Uterus (tissue), 4 donors: Measurements from ENCODE around the gene MAEA. TPM values are rescaled to one million over a fixed set of nuclear protein-coding genes. Genes with fewer than 3 reads are reported as not detected.
"Not testable (repeated sequence)": the region's sequence is repeated elsewhere in the genome, so short reads cannot be mapped to it uniquely, and the experiment has no call there.

Experiments used
- DNase-seq, 2 donors: peaks; one replicate each; pipeline ENCODE4 v3.0.0-alpha.2; 2019 to 2020
- H3K27ac ChIP-seq, 2 donors: fragments of 200-600 bp; sonication (generic); 1 replicate in 1 of 2; 2 replicates in 1 of 2; pipeline ENCODE4 v1.5.1; 2016 to 2018
- H3K27me3 ChIP-seq, 2 donors: fragments of 200-600 bp; sonication (generic); one replicate each; pipeline ENCODE4 v1.5.1; 2018 to 2019; ENCODE audit warnings: control low read depth in 1 of 2
- H3K36me3 ChIP-seq, 2 donors: fragments of 200-600 bp; sonication (generic); one replicate each; pipeline ENCODE4 v1.5.1; 2019; ENCODE audit warnings: control low read depth in 1 of 2
- H3K4me1 ChIP-seq, 2 donors: fragments of 200-600 bp; sonication (generic); one replicate each; pipeline ENCODE4 v1.5.1; 2018 to 2019; ENCODE audit warnings: control low read depth in 1 of 2
- H3K4me3 ChIP-seq, 2 donors: fragments of 200-600 bp; sonication (generic); 1 replicate in 1 of 2; 2 replicates in 1 of 2; pipeline ENCODE4 v1.5.1; 2018 to 2019; ENCODE audit warnings: mild to moderate bottlenecking in 1 of 2
- H3K9me3 ChIP-seq, 2 donors: fragments of 200-600 bp; sonication (generic); one replicate each; pipeline ENCODE4 v1.5.1; 2019; ENCODE audit warnings: control low read depth in 1 of 2
- POLR2A ChIP-seq, 2 donors: fragments of 450-650 bp; IDR thresholded peaks; one replicate each; pipeline ENCODE4 v1.6.1; 2016; ENCODE audit warnings: antibody characterized with exemption in 2 of 2, mild to moderate bottlenecking in 1 of 2, moderate library complexity in 1 of 2
- intact Hi-C: fragments of 100-400 bp; cut with DNase I; formaldehyde crosslinking; loops from one replicate; pipeline ENCODE4 v1.15.1; 2023; ENCODE audit warnings: low total_unique reads
- total RNA-seq, 4 donors: library from RNA; depleted of rRNA in 3 of 4; stranded (reverse); fragments of >200 nt in 3 of 4; gene quantifications; one replicate each; pipeline versions ENCODE4 v1.1.0 to v1.2.4, GENCODE V29; 2014 to 2023
- TF ChIP-seq, protein P1 (sequence below), 4 experiments: fragments of 200-600 bp in 2 of 4; fragments of 450-650 bp in 2 of 4; sonication (generic) in 2 of 4; IDR thresholded peaks; one replicate each; pipeline ENCODE4 v1.5.1; 2016 to 2019; ENCODE audit warnings: antibody characterized with exemption in 4 of 4, mild to moderate bottlenecking in 2 of 4, moderate library complexity in 1 of 4
- donor health status: DM: yes; HTN: yes; CAD: no.

The MAEA gene
- total RNA-seq, 4 donors from 2014 or later: 32.3 to 70.7 (median 67.8) TPM

- no peaks in the 10 kb centered on the region for H3K27me3 ChIP-seq
- no peaks in the 10 kb centered on the region for H3K36me3 ChIP-seq
- TF ChIP-seq POLR2A (IDR thresholded peaks at IDR 0.05): no peak
- TF ChIP-seq, protein P1, sequence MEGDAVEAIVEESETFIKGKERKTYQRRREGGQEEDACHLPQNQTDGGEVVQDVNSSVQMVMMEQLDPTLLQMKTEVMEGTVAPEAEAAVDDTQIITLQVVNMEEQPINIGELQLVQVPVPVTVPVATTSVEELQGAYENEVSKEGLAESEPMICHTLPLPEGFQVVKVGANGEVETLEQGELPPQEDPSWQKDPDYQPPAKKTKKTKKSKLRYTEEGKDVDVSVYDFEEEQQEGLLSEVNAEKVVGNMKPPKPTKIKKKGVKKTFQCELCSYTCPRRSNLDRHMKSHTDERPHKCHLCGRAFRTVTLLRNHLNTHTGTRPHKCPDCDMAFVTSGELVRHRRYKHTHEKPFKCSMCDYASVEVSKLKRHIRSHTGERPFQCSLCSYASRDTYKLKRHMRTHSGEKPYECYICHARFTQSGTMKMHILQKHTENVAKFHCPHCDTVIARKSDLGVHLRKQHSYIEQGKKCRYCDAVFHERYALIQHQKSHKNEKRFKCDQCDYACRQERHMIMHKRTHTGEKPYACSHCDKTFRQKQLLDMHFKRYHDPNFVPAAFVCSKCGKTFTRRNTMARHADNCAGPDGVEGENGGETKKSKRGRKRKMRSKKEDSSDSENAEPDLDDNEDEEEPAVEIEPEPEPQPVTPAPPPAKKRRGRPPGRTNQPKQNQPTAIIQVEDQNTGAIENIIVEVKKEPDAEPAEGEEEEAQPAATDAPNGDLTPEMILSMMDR (IDR thresholded peaks at IDR 0.05): no peak
- no peaks in the 10 kb centered on the region for H3K9me3 ChIP-seq
- H3K4me1 ChIP-seq: no peaks in the 10 kb centered on the region
- intact Hi-C loops: no loop called here
- no peak overlapping the region for H3K4me3 ChIP-seq
- DNase-seq: no peak
- no peak overlapping the region for H3K27ac ChIP-seq
Observed at GRCh38 chr4:1323280-1323634, 33.6 kb downstream of the MAEA start.

GRCh38 chr4:1323635-1324442 lies 34.1 kb downstream of the MAEA start:
- DNase-seq: no peak
- no peak overlapping the region for H3K4me3 ChIP-seq
- no peaks in the 10 kb centered on the region for H3K27me3 ChIP-seq
- intact Hi-C loops: no loop called here
- no peaks in the 10 kb centered on the region for H3K4me1 ChIP-seq
- no peak overlapping the region for H3K27ac ChIP-seq
- TF ChIP-seq POLR2A (IDR thresholded peaks at IDR 0.05): no peak
- TF ChIP-seq, protein P1 (IDR thresholded peaks at IDR 0.05): no peak
- no peaks in the 10 kb centered on the region for H3K9me3 ChIP-seq
- H3K36me3 ChIP-seq: no peaks in the 10 kb centered on the region

DNA sequence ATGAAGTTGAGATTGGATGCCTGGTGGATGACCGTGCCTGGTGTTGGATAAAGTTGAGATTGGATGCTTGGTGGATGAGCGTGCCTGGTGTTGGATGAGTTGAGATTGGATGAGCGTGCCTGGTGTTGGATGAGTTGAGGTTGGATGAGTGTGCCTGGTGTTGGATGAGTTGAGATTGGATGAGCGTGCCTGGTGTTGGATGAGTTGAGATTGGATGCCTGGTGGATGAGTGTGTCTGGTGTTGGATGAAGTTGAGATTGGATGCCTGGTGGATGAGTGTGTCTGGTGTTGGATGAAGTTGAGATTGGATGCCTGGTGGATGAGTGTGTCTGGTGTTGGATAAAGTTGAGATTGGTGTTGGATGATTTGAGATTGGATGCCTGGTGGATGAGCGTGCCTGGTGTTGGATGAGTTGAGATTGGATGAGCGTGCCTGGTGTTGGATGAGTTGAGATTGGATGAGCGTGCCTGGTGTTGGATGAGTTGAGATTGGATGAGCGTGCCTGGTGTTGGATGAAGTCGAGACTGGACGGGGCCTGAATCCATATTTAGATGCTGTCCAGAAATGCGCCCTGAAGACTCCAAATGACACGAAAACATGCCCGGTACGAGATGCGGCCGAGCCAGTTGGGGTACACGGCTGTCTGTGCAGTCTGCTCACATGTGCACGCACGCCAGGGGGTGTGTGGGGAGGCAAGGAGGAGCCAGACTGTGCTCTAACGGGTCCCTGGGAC lies 34.9 kb downstream of the MAEA start:
- intact Hi-C loops, H3K4me1 ChIP-seq, H3K27me3 ChIP-seq, H3K4me3 ChIP-seq, H3K36me3 ChIP-seq, H3K27ac ChIP-seq, H3K9me3 ChIP-seq, DNase-seq: not testable (repeated sequence)

- H3K4me3 ChIP-seq: no peak overlapping the region
- H3K36me3 ChIP-seq: no peaks in the 10 kb centered on the region
- H3K27ac ChIP-seq: no peak overlapping the region
- H3K9me3 ChIP-seq: no peaks in the 10 kb centered on the region
- no peak for DNase-seq
- intact Hi-C loops: no loop called here
- no peaks in the 10 kb centered on the region for H3K4me1 ChIP-seq
- no peak for TF ChIP-seq POLR2A (IDR thresholded peaks at IDR 0.05)
- TF ChIP-seq, protein P1 (IDR thresholded peaks at IDR 0.05): no peak
- no peaks in the 10 kb centered on the region for H3K27me3 ChIP-seq
Observed at GRCh38 chr4:1325176-1325480, 35.4 kb downstream of the MAEA start.

DNA sequence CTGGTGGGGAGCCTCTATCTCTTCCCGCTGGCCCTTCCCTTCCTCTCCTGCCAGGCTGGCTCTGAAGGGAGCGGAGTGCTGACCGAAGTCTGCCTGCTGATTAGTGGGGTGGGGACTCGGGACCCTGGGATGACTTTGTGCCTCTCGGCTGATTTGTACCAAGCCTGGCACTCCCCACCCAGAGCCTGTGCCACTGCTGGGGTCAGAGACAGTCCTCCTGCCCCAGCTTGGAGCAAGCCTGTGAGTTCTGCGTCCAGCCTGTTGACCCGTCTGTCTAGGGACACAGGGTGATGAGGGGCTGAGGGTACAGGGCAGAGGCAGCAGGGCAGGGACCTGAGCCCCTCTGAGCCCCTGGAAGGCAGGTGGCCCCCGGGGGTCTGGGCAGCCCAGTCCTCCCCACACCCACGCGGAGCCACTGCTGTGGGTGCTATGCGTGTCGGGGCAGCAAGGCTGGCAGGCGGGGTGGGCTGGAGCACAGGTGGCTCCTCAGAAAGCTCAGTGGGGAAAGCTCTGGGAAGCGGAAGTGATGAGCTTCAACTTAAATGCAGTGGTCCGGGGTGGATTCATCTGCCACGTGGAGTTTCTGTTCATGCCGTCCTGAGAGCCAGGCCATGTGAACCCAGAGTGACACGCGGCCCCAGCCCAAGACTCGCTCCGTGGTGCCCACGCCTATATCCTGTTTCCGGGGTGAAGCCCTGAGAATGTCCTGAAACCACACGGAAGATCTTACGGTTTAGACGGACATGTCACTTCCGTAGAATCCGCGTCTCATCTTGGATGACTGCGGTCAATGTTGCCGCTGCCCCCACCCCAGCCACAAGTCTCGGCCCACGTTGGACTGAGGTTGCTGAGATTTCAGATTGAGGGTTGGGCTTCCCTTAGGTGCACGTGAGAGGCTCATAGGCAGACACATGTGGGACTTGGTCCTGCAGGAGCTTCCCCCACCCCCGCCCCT lies 36.3 kb downstream of the MAEA start:
- no peak for DNase-seq
- H3K36me3 ChIP-seq: no peaks in the 10 kb centered on the region
- H3K27me3 ChIP-seq: no peaks in the 10 kb centered on the region

More for the DNA sequence above, 36.3 kb downstream of the MAEA start:
- no peaks in the 10 kb centered on the region for H3K4me1 ChIP-seq
- intact Hi-C loops: no loop called here
- TF ChIP-seq, protein P1 (IDR thresholded peaks at IDR 0.05): no peak
- no peak for TF ChIP-seq POLR2A (IDR thresholded peaks at IDR 0.05)
- H3K9me3 ChIP-seq: no peaks in the 10 kb centered on the region
- H3K4me3 ChIP-seq: no peak overlapping the region
- no peak overlapping the region for H3K27ac ChIP-seq
